NOMO-1 treated with DMSO at 0.1 percent for 48 hours (cell line): Measurements from ENCODE around the gene C2orf76.
"Not testable (repeated sequence)": the region's sequence is repeated elsewhere in the genome, so short reads cannot be mapped to it uniquely, and the experiment has no call there.

Experiments
- DNase-seq: peaks from one replicate; lab custom pipeline; 2025; ENCODE audit not compliant: unreplicated experiment; lab: John Stamatoyannopoulos, UW

Gene C2orf76

DNA sequence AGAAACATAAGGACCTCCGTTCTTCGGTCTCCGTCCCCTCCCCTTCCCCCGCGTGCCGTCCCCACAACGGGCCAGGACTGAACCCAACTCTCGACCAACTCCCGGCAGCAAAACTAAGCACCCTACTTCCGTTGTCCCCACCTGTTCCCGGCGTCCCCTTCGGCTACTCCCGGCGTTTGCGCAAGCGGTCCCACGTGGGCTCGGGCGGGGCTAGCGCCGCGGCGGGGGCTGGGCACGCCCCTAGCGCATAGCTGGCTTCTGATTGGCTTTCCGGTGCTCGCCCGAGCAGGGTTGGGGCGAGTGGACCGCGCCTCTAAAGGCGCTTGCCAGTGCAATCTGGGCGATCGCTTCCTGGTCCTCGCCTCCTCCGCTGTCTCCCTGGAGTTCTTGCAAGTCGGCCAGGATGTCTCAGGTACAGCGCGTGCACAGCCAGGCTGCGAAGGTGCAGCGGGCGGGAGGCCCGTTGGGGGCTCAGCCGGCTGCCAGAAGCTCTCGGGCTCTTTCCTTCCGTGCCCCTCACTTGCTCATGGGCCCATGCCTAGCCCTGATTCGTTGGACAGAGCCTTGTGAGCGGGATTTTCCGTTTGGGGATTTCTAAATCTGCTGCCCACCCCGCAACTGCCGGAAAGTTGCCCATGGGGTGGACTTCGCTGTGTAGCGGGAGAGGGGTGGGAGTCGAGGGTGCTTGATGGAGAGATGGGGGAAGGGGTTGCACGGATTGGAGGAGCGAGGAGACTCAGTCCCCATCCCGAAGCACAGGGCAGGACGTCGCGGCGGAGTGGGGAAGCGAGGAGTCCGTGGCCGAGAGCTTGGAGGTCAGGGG is at the start of gene C2orf76, which contains the start of gene DBI:
Gene C2orf76, minus strand, starts transcription at position 186 of the 823 bp plus-strand sequence. CDS start 26,875 bp downstream, outside the sequence.
Gene DBI, plus strand, starts transcription at position 329 of the 823 bp plus-strand sequence. Its CDS starts 75 bp downstream, at position 404.
- peak; percentile 96 for DNase-seq

DNA sequence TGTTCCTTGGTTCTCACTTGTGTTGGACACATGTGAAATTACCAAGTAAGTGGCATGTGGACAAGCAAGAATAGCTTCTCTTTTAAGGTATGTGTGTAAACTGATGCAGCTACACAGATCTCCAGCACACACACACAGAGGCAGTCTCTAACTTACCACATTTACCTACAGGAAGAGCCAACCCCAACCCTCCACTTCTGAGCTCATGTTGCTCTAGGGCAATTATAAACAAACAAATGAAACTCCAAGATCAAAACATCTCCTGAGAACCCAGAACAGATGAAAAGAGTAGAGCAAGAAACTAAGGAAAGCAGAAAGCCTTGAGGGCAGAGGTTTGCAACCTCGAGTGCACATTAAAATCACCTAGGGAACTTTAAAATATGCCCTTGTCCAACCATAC is 49.0 kb upstream of the C2orf76 start:
- no peak for DNase-seq

DNA sequence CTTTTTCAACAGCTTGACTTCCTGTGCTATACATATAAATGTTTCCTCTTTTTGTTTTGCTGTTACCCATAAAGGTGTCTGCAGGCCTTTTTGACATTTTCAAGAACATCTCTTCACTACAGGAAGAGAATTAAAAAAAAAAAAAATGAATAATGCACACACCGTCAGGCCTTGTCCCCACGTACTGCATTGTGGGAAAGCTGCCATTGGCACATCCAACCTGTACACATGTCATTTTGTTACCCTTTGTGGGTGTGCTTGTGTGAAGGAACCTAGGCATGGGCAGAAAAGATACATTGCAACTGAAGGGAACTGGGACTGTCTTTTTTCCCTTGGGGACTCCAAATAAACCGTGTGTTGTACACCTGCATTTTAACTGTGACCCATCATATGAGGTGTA is 48.3 kb upstream of the C2orf76 start:
- DNase-seq, result peak; percentile 36

DNA sequence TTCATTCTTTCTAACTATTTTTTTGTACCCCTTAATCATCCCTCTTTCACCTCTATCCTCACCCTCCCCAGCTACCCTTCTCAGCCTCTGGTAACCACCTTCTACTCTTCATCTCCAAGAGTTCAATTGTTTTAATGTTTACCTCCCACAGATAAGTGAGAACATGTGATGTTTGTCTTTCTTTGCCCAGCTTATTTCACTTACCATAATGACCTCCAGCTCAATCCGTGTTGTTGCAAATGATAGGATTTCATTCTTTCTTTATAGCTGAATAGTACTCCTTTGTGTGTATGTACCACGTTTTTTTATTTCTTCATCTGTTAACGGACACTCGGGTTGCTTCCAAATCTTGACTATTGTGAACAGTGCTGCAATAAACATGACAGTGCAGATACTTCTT is 42.9 kb upstream of the C2orf76 start:
- DNase-seq, result no peak

DNA sequence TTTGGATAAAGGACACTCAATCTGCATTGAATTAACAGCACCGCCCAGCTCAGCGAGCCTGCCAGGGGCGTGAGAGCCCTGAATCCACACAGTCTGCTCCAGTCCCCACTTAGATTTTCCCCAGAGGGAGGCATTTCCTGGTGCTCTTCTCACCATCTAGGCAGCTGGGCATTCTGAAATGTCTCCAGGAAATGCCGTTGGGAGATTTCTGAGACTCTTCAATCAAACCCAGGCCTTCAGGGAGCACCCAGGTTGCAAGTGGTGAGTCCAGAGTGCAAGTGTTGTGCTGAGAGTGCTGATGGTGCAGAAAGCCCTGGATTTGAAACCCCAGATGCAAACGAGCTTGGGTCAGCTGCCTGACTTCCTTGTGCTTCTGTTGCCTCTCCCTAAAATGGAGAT is 41.6 kb upstream of the C2orf76 start:
- DNase-seq, result no peak

DNA sequence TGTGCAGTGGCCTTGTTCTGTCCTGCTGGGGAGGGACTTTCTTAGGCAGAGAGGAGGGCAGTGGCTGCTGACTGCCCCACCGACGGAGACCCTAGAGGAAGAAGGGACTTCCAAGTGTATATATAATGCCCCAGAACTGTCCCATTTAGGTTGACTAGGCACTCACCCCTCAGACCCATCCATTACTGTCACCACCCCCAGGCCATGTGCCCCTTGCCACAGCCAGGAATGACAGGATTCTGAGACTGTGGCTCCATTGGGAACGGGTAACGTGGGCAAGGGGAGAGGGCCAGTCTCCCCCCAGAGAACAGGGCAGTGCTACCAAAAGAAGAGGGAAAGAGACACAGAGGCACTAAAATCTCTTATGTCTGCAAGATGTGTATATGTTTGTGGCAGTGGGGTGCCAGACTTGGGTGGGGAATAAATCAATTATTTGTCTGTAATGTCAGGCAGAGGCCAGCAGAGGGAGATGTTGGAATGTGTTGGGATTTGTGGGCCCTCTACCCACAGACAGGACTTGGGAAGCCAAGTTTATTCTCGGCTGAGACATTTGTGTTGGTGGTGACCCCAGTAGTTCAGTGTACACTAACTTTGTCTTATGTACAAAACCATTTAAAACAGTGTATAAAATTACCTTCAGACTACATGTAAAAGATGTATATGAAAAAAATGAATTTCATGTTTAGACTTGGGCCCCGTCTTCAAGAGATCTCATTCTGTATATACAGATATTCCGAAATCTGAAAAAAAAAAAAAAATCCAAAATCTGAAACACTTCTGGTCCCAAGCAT is 41.0 kb upstream of the C2orf76 start:
- peak; percentile 25 for DNase-seq

DNA sequence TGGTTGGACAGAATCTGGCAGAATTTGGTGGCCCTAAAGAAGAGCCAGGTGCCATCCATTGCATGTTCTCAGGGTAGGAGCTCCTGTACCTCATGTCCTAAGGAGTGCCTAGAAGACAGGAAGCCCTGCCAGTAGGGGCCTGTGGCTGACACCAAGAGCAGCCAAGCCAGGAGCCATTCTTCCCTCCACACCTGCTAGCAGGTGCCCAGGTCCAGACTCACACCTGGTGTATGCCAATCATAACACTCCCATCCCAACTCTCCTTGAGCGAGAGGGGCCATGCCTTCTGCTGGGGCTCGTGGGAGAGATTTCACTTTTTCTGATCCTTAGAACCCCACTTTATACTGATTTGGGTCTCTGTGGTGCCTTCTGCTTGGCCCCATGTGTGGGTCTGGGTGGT is 38.5 kb upstream of the C2orf76 start:
- DNase-seq, result no peak

DNA sequence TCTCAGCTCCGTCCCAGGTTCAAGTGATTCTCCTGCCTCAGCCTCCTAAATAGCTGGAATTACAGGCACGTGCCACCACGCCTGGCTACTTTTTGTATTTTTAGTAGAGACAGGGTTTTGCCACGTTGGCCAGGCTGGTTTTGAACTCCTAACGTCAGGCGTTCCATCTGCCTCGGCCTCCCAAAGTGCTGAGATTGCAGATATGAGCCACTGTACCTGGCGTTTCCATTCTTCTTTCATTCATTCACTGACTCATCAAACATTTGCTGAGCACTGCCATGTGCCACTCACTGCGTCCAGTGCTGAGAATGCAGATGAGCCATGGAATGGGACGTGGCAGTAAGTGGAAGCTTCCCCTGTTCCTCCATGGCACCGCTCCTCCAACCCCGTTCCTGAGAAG is 37.0 kb upstream of the C2orf76 start:
- not testable (repeated sequence) for DNase-seq

DNA sequence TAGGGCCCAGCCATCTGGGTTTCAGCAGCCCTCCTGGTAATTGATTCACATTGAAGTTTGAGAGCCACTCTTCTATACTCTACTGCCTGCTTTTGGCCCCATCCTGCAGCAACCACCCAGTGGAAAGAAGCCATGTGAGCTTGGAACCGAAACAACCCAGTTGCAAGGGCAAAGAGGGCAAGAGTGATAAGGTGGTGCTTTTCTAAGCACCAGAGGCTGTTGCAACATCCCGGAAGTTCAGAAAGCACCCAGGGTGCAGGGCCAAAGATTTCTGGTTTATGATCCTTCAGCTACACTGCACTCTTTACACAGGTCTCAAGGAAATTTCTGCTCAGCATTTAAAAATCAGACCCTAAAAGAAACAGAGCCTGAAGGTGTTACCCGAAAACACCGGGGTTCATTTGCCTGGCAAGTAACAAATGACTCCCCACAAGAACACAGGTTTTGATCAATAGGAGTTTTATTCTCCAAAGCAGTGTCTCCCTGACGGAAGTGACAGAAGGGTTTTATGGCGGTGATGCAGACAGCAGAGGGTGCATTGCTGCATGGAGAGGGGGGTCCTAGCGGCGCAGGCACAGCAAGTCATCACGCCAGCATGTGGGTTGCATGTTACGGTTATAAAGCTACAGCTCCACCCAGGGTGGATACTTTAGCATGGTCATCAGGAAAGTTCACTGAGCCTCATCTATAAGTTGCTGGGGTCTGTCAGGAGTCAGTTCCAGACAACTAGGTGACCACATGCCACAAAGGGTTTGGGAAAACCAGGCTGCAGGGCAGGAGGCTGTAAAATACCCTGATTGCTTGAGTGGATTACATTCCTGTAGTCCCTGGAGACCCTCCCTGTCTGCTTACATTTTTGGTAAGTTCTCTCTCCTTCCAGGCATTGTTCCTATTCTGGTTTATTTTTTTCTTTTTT is 36.3 kb upstream of the C2orf76 start:
- DNase-seq, result peak; percentile 10

DNA sequence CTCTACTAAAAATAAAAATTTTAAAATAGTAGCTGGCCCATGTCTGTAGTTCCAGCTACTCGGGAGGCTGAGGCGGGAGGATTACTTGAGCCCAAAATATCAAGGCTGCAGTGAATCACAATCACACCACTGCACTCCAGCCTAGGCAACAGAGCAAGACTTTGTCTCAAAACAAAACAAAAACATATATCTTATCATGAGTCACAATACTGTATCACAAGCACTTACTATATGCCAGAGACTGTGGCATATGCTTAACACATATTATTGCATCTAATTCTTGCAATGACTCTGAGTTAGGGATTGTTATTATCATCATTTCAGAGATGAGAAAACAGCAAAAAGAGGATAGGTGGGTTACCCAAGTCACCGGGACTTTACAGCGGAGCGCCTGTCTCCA is 35.5 kb upstream of the C2orf76 start:
- DNase-seq, result no peak

DNA sequence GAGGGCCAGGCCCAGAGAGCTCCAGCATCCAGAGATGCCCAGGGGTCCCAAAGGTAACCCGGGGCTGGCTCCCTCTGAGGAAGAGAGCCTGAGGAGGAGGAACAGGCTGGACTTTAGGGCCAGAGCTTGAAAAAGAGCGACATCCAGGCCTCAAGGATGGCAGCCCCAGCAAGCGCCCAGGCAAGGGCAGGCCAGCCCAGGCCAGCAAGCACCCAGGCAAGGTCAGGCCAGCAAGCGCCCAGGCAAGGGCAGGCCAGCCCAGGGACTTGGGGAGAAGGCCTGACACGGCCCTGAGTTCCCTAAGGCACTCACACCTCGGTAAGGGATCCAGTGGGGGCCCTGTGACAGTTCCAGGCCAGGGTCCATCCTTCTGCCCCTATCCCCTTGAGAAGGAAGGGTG is 30.6 kb upstream of the C2orf76 start:
- DNase-seq, result no peak

DNA sequence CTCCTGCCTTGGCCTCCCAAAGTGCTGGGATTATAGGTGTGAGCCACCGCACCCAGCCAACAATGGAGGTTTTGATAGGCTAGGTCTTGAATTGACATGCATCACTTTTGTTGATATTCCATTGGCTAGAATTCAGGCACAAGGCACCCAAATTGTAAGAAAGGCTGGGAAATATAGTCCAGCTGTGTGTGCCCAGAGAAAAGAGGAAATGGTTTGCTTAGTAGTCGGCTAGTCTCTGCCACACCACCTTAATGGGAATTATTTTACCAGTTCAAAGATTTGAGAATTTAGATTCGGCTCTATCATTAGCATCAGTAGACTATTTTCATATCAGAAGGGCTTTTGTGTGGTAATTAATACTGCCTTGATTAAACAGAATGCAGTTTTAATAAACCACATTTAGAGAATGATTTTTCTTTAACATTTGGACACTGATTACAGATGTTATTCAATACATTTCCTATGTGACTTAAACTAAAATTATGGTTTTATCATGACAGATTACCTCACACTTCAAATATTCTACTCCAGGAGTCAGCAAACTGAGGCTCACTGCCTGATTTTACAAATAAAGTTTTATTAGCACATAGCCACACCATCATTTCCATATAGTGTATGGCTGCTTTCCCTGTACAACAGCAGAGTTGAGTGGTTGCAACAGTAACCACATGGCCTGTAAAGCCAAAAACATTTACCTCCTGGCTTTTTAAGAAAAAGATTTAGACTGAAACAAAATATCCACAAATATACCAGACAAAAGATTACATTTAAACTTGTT is 27.5 kb upstream of the C2orf76 start:
- DNase-seq, result no peak

DNA sequence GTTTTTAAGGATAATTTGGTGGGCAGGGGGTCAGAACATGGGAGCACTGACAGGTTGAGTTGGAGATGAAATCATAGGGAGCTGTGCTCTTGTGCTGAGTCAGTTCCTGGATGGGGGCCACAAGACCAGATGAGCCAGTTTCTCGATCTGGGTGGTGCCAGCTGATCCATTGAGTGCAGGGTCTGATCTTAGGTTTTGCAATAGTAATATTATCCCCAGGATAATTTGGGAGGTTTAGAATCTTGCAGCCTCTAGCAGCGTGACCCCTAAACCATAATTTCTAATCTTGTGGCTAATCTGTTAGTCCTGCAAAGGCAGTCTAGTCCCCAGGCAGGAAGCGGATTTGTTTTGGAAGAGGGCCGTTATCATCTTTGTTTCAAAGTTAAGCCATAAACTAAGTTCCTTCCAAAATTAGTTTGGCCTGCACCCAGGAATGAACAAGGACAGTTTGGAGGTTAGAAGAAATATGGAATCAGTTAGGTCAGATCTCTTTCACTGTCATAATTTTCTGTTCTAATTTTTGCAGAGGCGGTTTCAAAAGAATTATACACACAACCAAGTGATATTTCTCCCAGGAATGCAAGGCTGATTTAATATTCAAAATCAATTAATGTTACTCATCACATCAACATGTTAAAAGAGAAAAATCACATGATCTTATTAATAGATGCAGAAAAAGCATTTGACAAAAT is 23.1 kb upstream of the C2orf76 start:
- DNase-seq, result no peak

DNA sequence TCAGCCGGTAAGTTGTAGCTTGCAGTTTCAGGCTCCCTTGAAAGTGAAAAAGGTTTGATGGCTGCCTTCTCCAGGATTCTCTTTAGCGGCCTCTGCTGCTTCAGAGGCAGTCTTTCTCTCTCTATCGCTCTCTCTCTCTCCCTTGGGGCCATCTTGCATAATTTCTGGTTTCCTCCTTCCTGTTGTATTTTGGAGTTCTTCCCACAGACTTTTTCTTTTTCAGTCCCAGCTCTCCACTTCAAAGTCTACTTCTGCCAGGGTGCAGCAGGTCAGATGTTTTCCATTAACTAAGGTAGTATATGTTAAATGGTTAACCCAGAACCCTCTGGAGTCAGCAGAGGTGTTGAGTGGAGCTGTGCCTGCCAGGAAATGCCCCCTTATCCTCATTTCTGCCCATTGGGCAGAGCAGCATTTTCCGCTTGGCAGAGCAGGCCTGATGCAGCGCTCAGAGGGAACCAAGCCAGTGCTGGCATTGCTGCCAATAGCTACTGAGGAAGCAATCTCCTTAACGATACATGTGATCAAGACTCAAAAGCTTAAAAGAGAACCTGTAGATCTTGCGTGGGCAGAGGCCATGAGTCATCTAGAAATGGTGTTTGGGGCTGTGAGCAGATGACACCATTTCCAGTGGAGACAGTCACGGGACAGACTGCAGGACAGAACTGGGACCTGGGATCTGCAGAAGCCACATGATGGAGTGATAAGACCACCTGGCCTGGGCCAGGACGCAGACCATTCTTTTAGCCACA is 20.9 kb upstream of the C2orf76 start:
- DNase-seq, result peak; percentile 53

DNA sequence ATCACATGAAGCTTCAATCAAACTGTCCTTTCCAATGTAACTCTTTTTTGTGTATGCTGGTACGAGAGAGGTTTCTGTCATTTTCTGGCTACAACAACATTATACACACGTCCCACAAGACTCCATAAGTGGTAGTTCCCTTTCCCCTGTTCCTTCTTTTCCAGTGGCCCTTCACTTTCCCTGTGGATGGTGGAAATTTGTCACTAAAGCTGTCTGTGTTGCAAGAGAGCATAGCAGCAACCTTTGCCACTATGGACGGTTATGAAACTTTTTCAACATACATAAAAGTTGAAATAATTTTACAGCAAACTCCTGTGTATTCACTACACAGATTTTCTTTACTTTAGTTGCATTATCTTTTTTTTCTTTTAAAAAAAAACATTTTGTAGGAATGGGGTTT is 18.8 kb upstream of the C2orf76 start:
- DNase-seq, result no peak

DNA sequence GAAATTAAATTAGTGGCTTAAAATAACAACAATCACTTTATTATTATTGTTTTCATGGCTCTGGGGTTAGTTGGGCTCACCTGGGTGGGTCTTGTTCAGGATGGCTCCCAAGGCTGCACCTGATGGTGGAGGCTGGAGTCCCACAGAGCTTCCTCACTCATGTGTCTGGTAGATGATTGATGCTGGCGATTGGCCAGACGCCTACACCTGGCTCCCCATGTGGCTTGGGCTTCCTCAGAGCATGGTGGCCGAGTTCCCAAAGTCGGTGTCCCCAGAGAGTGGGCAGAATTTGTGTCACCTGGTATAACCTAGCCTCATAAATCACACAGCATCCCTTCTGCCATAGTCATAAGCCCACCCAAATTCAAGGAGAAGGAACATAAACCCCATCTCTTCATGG is 18.3 kb upstream of the C2orf76 start:
- no peak for DNase-seq

DNA sequence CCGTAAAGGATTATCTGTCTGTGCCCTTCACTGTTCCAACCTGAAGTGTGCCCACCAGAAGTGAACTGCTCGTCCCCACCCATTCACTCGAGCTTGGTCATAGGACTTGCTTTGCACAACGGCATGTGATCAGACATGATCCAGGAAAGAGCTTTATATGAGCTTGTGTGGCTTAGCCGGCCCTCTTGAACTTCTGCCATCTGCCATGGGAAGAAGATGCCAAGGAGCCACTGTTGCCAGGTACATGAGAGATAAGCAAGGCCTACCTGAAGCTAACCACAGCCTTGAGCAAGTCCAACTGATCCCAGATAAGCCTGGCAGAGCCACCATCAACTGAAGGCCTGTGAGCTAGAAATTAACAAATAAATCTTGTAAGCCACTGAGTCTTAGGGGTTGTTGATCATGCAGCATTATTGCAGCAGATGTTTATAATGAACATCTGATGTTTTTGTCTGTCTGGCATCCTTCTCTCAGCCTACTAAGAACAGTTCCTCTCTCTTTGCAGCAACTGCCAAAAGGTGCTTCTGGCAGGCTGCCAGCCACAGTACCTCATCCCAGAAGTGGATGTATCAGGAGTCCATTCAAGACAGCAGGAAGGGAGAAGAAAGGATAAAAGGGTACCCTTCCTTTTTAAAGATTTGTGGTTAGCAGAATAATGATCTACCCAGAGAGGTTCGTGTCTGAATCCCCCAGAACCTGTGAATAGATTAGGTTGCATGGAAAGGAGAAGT is 16.9 kb upstream of the C2orf76 start:
- DNase-seq, result no peak

DNA sequence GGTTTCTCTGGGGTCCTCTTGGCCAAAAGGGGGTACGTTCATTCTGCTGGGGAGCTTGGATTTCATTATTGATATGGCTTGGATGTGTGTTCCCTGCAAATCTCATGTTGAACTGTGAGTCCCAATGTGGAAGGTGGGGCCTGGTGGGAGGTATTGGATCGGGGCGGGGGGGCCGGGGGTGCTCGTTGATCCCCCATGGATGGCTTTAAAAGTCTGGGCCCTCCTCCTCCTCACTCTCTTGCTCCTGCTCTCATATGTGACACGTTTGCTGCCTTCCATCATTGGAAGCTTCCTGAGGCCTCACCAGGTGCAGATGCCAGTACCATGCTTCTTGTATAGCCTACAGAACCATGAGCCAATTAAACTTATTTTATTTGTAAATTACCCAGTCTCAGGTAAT is 11.9 kb upstream of the C2orf76 start:
- DNase-seq, result no peak
